Fibroblast of the aortic adventitia (primary cell): ENCODE data around the gene CPLANE2. TPM values are rescaled to one million over a fixed set of nuclear protein-coding genes. Genes with fewer than 3 reads are reported as not detected.

Experiments
- DNase-seq: peaks from one replicate; pipeline ENCODE4 v3.0.0-alpha.2; 2010; ENCODE audit warnings: low read depth
- H3K4me3 ChIP-seq: 2 replicates; pipeline ENCODE4 v1.5.1; 2011; ENCODE audit warnings: low read depth, mild to moderate bottlenecking, control low read depth, low read length, moderate library complexity
- total RNA-seq: library from RNA; depleted of rRNA; stranded (reverse); fragments of >200 nt; gene quantifications from 2 replicates; pipeline ENCODE4 v1.2.3, GENCODE V29; 2012; ENCODE audit warnings: low replicate concordance
- TF ChIP-seq, protein P1 (sequence below): IDR thresholded peaks from 2 replicates; pipeline ENCODE4 v1.5.1; 2011; ENCODE audit warnings: mild to moderate bottlenecking, low read length, control low read depth, inconsistent platforms; ENCODE audit not compliant: insufficient read depth

The CPLANE2 gene
- total RNA-seq, 1 donor = 7.5 TPM

GRCh38 chr1:16208270-16208987 lies 28.6 kb downstream of the CPLANE2 start:
- peak; percentile 31 for DNase-seq
- TF ChIP-seq, protein P1, sequence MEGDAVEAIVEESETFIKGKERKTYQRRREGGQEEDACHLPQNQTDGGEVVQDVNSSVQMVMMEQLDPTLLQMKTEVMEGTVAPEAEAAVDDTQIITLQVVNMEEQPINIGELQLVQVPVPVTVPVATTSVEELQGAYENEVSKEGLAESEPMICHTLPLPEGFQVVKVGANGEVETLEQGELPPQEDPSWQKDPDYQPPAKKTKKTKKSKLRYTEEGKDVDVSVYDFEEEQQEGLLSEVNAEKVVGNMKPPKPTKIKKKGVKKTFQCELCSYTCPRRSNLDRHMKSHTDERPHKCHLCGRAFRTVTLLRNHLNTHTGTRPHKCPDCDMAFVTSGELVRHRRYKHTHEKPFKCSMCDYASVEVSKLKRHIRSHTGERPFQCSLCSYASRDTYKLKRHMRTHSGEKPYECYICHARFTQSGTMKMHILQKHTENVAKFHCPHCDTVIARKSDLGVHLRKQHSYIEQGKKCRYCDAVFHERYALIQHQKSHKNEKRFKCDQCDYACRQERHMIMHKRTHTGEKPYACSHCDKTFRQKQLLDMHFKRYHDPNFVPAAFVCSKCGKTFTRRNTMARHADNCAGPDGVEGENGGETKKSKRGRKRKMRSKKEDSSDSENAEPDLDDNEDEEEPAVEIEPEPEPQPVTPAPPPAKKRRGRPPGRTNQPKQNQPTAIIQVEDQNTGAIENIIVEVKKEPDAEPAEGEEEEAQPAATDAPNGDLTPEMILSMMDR = no peak
- no peak overlapping the region for H3K4me3 ChIP-seq

DNA sequence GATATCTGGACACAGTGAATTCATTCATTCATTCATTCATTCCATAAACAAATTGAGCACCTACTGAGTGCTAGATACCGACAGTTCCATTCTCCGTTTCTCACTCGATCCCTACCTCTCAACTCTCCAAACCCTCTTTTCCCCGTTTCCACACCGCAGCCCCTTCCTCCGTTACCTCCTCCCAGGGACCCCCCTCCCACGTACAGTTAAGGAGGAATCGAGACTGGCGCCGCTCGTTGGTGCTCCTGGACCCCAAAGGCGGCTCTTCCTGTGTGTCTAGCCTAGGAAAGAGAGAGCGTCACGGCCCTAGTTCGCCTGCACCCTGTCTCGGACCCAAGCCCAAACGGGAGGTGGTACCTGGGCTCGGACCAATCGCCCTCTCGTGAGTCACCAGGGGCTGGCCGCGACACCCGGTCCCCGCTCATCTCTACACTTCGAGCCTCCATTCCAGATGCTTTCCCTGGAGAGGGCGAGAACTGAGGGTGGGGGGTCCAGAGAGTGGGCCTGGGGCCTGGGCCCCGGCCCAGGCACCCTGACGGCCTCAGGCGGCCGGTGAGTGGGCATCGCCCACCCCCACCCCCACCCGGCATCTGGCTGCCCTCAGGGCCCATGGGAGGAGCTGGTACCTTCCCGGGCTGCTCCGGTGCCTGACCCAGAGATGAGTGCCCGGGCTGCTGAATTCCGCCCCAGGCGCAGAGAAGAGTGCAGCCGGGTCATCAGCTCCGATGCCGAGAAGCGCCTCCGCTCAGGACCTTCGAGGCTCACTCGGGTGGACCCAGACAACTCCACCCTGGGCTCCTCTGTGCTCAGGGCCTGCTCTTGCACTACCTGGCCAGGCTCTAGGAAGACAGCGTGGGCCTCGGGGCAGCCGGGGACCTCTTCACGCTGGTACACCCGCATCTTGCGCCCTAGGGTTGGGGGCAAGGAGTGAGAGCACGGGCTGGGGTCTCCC lies 29.4 kb downstream of the CPLANE2 start:
- peak overlapping the region; percentile 59 for H3K4me3 ChIP-seq
- TF ChIP-seq, protein P1 = no peak
- no peak for DNase-seq

DNA sequence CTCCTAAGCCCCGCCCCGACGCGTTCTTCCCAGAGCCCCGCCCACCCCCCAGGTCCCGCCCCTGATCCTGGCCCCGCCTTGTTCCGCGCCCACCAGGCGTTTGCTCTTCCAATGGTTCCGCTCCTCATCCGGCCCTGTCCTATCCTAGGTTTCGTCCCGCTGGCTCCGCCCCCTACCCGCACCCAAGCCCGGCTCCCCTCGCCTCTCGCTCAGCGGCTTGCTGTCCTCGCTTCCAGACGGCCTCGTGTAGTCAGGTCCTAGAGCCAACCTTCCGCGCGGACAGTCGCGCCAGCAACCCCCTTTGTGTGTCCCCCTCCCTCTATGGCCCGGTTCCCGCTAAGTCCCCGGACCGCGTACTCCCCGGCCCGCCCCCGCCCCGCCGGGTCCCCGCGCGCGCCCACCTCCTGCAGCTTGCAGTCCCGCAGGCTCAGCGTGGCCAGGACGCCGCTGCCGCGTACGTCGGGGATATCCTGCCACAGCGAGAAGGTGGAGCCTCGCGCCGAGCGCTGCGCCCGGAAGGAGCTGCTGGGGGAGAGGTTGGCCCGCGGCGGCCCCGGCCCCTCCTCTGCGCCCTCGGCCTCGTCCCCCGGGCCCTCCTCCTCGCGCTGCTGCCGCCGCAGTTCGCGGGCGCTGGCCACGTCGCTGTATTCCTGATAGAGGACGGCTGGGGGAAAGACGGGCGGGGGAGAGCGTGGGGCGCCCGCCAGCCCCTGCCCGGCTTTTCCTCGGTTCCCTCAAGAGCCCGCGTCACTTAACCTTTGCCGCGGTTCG lies 30.3 kb downstream of the CPLANE2 start:
- peak overlapping the region; percentile 68 for H3K4me3 ChIP-seq
- TF ChIP-seq, protein P1 = no peak
- peak; percentile 98 for DNase-seq

DNA sequence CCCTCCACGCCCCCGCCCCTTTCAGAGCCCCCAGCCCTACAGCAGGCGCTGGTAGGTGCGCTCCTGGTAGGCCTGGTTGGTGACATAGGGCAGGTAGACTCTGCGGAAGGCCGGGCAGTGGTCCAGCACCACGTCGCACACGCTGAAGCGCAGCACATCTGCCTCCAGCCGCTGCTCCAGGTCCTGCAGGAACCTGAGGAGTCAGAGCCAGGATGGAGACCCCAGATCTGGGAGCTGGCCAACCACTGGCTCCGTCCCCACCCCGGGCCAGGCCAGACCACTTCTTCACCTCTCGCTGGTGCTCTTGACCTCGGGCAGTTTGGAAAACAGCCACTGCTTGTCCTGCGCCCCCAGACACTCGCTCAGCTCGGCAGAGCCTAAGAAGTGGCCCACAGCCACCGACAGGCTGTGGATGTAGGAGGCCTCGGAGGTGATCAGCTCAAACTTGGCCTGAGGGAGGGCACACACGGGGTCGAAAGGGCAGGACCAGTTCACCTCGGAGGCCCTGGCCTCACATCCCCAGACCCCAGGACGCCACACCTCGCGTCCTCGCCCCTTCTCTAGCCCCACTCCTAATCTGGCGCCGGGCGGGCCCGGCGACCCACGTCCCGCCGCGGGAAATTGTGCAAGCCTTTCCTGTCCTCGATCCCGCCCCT lies 31.0 kb downstream of the CPLANE2 start:
- TF ChIP-seq, protein P1 = no peak
- no peak for DNase-seq
- H3K4me3 ChIP-seq = peak overlapping the region; percentile 68

GRCh38 chr1:16205334-16205671 lies 31.7 kb downstream of the CPLANE2 start:
- DNase-seq = no peak
- TF ChIP-seq, protein P1 = no peak

More at GRCh38 chr1:16205334-16205671, 31.7 kb downstream of the CPLANE2 start:
- no peak overlapping the region for H3K4me3 ChIP-seq
